GM23338 (cell line): ENCODE results near the gene SMPDL3A. TPM values are rescaled to one million over a fixed set of nuclear protein-coding genes. Genes with fewer than 3 reads are reported as not detected.
A peak's percentile ranks its signal among the peaks of the same experiment; 100 is the strongest.

ENCODE experiments used
- ATAC-seq: fragments of 200-7000 bp; cut with Tn5 transposase; 3 replicates; pipeline ENCODE4 v1.9.1; 2020
- DNase-seq: peaks from one replicate; pipeline ENCODE4 v3.0.0-alpha.2; 2015; ENCODE audit warnings: low spot score
- H2AFZ ChIP-seq: fragments of 200-600 bp; sonication (generic); 2 replicates; pipeline ENCODE4 v1.8.0; 2016; ENCODE audit warnings: antibody characterized with exemption, mild to moderate bottlenecking, moderate library complexity
- H3F3A ChIP-seq: fragments of 200-600 bp; sonication (generic); replicated peaks from 2 replicates; pipeline ENCODE4 v1.8.0; 2017; ENCODE audit warnings: antibody characterized with exemption, mixed run types, low read depth
- H3K27ac ChIP-seq: fragments of 200-600 bp; sonication (generic); 2 replicates; pipeline ENCODE4 v1.6.1; 2016; ENCODE audit warnings: low read depth
- H3K27me3 ChIP-seq: fragments of 200-600 bp; sonication (generic); 2 replicates; pipeline ENCODE4 v1.8.0; 2016; ENCODE audit warnings: mild to moderate bottlenecking, mixed run types, moderate library complexity; ENCODE audit not compliant: insufficient read depth
- H3K36me3 ChIP-seq: fragments of 200-600 bp; sonication (generic); 2 replicates; pipeline ENCODE4 v1.8.0; 2016; ENCODE audit warnings: mild to moderate bottlenecking; ENCODE audit not compliant: insufficient read depth
- H3K4me1 ChIP-seq: fragments of 200-600 bp; sonication (generic); 2 replicates; pipeline ENCODE4 v1.8.0; 2016; ENCODE audit warnings: mild to moderate bottlenecking, moderate library complexity; ENCODE audit not compliant: insufficient read depth
- H3K4me2 ChIP-seq: fragments of 200-600 bp; sonication (generic); 2 replicates; pipeline ENCODE4 v1.7.1; 2017; ENCODE audit warnings: mixed run types
- H3K4me3 ChIP-seq: fragments of 200-600 bp; sonication (generic); 2 replicates; pipeline ENCODE4 v1.6.1; 2016; ENCODE audit warnings: mixed run types
- H3K79me2 ChIP-seq: fragments of 200-600 bp; sonication (generic); replicated peaks from 2 replicates; pipeline ENCODE4 v1.8.0; 2017; ENCODE audit warnings: mild to moderate bottlenecking; ENCODE audit not compliant: insufficient read depth
- H3K9me2 ChIP-seq: fragments of 200-600 bp; sonication (generic); 2 replicates; pipeline ENCODE4 v1.8.0; 2017; ENCODE audit not compliant: insufficient read depth
- H4K20me1 ChIP-seq: fragments of 200-600 bp; sonication (generic); replicated peaks from 2 replicates; pipeline ENCODE4 v1.8.0; 2017; ENCODE audit warnings: mild to moderate bottlenecking; ENCODE audit not compliant: insufficient read depth
- H3K27ac Mint-ChIP-seq: 2 replicates; pipeline ENCODE4 v1.8.0; 2020; ENCODE audit warnings: inconsistent platforms, mild to moderate bottlenecking, moderate library complexity, mixed read lengths
- H3K27me3 Mint-ChIP-seq: 3 replicates; pipeline ENCODE4 v1.8.0; 2022; ENCODE audit warnings: low read depth, mild to moderate bottlenecking, moderate library complexity, mixed read lengths, inconsistent platforms; ENCODE audit not compliant: insufficient read depth, poor library complexity
- H3K36me3 Mint-ChIP-seq: 3 replicates; pipeline ENCODE4 v1.8.0; 2021; ENCODE audit warnings: low read depth, mild to moderate bottlenecking, inconsistent platforms, moderate library complexity, mixed read lengths
- H3K4me1 Mint-ChIP-seq: 3 replicates; pipeline ENCODE4 v1.8.0; 2020; ENCODE audit warnings: mild to moderate bottlenecking, inconsistent platforms, mixed read lengths
- H3K4me3 Mint-ChIP-seq: 3 replicates; pipeline ENCODE4 v1.8.0; 2021; ENCODE audit warnings: moderate library complexity, mild to moderate bottlenecking, inconsistent platforms, mixed read lengths
- H3K9me3 Mint-ChIP-seq: 3 replicates; pipeline ENCODE4 v1.8.0; 2020; ENCODE audit warnings: moderate library complexity, mild to moderate bottlenecking, inconsistent platforms, mixed read lengths
- CREB1 ChIP-seq: fragments of 250-450 bp; sonication (Bioruptor Pico); IDR thresholded peaks from 2 replicates; pipeline ENCODE4 v1.5.0; 2020; ENCODE audit warnings: low read depth, mild to moderate bottlenecking, moderate library complexity
- CTCF ChIP-seq, 2 experiments: fragments of 200-600 bp in 1 of 2; sonication (generic) in 1 of 2; conservative IDR thresholded peaks; 2 replicates each; pipeline versions ENCODE4 v1.5.1 to v1.6.1; 2016 to 2017; ENCODE audit warnings: antibody characterized with exemption in 2 of 2, low read depth in 2 of 2, mild to moderate bottlenecking in 2 of 2, moderate library complexity in 1 of 2
- EZH2 ChIP-seq: fragments of 200-600 bp; sonication (generic); IDR thresholded peaks from one replicate; pipeline ENCODE4 v1.8.0; 2017; ENCODE audit warnings: antibody characterized with exemption, mild to moderate bottlenecking, low read depth; ENCODE audit not compliant: unreplicated experiment
- JUNB ChIP-seq: IDR thresholded peaks from one replicate; pipeline ENCODE4 v1.6.1; 2016; ENCODE audit warnings: antibody characterized with exemption; ENCODE audit not compliant: unreplicated experiment
- NANOG ChIP-seq: IDR thresholded peaks from 2 replicates; pipeline ENCODE4 v1.6.1; 2016; ENCODE audit warnings: antibody characterized with exemption, borderline replicate concordance
- ZNF114 ChIP-seq: fragments of 250-450 bp; sonication (Bioruptor Pico); IDR thresholded peaks from 2 replicates; pipeline ENCODE4 v1.5.0; 2020; ENCODE audit warnings: mild to moderate bottlenecking, moderate library complexity
- polyA plus RNA-seq: library from polyadenylated mRNA; unstranded; fragments of >200 nt; fragmentation: Nextera tagmentation; extraction: Ambion mirVana; gene quantifications from 2 replicates; pipeline ENCODE4 v1.2.1, GENCODE V29; 2016
- total RNA-seq: library from RNA; depleted of rRNA; stranded (reverse); fragments of >200 nt; shearing (Covaris generic); gene quantifications from 2 replicates; pipeline ENCODE4 v1.2.3, GENCODE V29; 2014
- TF ChIP-seq, protein P1 (sequence below): fragments of 250-450 bp; sonication (Bioruptor Pico); IDR thresholded peaks from 2 replicates; pipeline ENCODE4 v1.5.0; 2020; ENCODE audit warnings: mild to moderate bottlenecking, moderate library complexity
- TF ChIP-seq, protein P2 (sequence below): IDR thresholded peaks from one replicate; pipeline ENCODE4 v1.6.1; 2018; ENCODE audit warnings: antibody characterized with exemption; ENCODE audit not compliant: unreplicated experiment

The SMPDL3A gene
- total and polyA plus RNA-seq, 2 experiments from 2014 or later: 3.5 to 6.3 TPM

DNA sequence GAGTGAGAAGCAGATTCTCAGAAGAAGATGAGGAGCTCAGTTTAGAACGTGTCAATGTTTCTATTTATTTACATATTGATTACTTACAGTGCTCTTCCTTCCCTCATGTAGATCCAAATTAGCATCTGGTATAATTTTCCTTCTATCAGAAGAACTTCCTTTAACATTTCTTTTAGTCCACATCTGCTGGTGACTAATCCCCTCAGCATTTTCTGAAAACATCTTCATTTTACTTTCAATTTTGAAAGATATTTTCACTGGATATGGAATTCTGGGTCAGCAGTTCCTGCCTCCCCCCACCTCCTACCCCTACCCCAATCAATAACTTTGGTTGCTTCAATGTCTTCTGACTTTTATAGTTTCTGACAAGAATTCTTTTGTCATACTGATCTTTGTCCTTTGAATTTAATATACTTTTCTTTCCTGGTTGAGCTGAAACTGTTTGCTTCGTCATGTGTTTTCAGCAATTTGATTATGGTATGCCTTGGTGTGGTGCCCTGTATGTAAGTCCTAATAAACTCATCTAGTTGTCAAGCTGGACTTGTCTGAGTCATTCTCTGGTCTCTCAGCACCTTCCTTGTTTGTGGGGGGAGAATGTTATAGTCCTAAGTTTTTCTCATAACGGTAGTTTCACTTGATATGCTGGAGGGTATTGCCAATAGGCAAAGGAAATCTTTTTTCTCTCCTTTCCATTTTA is 57.0 kb downstream of the SMPDL3A start:
- H3K4me3 Mint-ChIP-seq: no peak overlapping the region
- Histone ChIP-seq H3K4me3 (no peak overlapping the region), H3K27ac (peak overlapping the region; percentile 95), H2AFZ (peak overlapping the region; percentile 94; the same call in 1 of the 2 replicates), H3K79me2 (no peaks in the 10 kb centered on the region), H3K4me1 (peaks cover 15% of the 10 kb centered on the region; the same call in 1 of the 2 replicates), H3K9me2 (peaks cover 3% of the 10 kb centered on the region; the same call in 1 of the 2 replicates), H3K27me3 (no peaks in the 10 kb centered on the region), H3F3A (no peaks in the 10 kb centered on the region), H4K20me1 (no peaks in the 10 kb centered on the region), H3K4me2 (no peak overlapping the region), H3K36me3 (no peaks in the 10 kb centered on the region)
- H3K27me3 Mint-ChIP-seq: peaks cover 6% of the 10 kb centered on the region
- peaks cover 18% of the 10 kb centered on the region for H3K4me1 Mint-ChIP-seq
- peaks cover 13% of the 10 kb centered on the region for H3K36me3 Mint-ChIP-seq
- ATAC-seq: no peak
- no peak overlapping the region for H3K27ac Mint-ChIP-seq
- H3K9me3 Mint-ChIP-seq: peaks cover 15% of the 10 kb centered on the region
- TF ChIP-seq, protein P1, sequence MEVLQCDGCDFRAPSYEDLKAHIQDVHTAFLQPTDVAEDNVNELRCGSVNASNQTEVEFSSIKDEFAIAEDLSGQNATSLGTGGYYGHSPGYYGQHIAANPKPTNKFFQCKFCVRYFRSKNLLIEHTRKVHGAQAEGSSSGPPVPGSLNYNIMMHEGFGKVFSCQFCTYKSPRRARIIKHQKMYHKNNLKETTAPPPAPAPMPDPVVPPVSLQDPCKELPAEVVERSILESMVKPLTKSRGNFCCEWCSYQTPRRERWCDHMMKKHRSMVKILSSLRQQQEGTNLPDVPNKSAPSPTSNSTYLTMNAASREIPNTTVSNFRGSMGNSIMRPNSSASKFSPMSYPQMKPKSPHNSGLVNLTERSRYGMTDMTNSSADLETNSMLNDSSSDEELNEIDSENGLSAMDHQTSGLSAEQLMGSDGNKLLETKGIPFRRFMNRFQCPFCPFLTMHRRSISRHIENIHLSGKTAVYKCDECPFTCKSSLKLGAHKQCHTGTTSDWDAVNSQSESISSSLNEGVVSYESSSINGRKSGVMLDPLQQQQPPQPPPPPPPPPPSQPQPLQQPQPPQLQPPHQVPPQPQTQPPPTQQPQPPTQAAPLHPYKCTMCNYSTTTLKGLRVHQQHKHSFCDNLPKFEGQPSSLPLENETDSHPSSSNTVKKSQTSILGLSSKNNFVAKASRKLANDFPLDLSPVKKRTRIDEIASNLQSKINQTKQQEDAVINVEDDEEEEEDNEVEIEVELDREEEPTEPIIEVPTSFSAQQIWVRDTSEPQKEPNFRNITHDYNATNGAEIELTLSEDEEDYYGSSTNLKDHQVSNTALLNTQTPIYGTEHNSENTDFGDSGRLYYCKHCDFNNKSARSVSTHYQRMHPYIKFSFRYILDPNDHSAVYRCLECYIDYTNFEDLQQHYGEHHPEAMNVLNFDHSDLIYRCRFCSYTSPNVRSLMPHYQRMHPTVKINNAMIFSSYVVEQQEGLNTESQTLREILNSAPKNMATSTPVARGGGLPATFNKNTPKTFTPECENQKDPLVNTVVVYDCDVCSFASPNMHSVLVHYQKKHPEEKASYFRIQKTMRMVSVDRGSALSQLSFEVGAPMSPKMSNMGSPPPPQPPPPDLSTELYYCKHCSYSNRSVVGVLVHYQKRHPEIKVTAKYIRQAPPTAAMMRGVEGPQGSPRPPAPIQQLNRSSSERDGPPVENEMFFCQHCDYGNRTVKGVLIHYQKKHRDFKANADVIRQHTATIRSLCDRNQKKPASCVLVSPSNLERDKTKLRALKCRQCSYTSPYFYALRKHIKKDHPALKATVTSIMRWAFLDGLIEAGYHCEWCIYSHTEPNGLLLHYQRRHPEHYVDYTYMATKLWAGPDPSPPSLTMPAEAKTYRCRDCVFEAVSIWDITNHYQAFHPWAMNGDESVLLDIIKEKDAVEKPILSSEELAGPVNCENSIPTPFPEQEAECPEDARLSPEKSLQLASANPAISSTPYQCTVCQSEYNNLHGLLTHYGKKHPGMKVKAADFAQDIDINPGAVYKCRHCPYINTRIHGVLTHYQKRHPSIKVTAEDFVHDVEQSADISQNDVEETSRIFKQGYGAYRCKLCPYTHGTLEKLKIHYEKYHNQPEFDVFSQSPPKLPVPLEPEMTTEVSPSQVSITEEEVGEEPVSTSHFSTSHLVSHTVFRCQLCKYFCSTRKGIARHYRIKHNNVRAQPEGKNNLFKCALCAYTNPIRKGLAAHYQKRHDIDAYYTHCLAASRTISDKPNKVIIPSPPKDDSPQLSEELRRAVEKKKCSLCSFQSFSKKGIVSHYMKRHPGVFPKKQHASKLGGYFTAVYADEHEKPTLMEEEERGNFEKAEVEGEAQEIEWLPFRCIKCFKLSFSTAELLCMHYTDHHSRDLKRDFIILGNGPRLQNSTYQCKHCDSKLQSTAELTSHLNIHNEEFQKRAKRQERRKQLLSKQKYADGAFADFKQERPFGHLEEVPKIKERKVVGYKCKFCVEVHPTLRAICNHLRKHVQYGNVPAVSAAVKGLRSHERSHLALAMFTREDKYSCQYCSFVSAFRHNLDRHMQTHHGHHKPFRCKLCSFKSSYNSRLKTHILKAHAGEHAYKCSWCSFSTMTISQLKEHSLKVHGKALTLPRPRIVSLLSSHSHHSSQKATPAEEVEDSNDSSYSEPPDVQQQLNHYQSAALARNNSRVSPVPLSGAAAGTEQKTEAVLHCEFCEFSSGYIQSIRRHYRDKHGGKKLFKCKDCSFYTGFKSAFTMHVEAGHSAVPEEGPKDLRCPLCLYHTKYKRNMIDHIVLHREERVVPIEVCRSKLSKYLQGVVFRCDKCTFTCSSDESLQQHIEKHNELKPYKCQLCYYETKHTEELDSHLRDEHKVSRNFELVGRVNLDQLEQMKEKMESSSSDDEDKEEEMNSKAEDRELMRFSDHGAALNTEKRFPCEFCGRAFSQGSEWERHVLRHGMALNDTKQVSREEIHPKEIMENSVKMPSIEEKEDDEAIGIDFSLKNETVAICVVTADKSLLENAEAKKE: no peak
- TF ChIP-seq CREB1 (CRISPR knock-in tag): no peak
- DNase-seq: no peak

GRCh38 chr6:122853259-122853995 is 64.4 kb downstream of the SMPDL3A start:
- Histone ChIP-seq H3F3A (no peaks in the 10 kb centered on the region), H2AFZ (no peak overlapping the region), H3K79me2 (no peaks in the 10 kb centered on the region), H4K20me1 (no peaks in the 10 kb centered on the region), H3K27me3 (no peaks in the 10 kb centered on the region), H3K9me2 (no peaks in the 10 kb centered on the region), H3K4me3 (no peak overlapping the region), H3K4me2 (no peak overlapping the region), H3K36me3 (no peaks in the 10 kb centered on the region), H3K27ac (no peak overlapping the region), H3K4me1 (no peaks in the 10 kb centered on the region)
- H3K36me3 Mint-ChIP-seq: peaks cover 11% of the 10 kb centered on the region
- peaks cover 6% of the 10 kb centered on the region for H3K27me3 Mint-ChIP-seq
- H3K9me3 Mint-ChIP-seq: peaks cover 13% of the 10 kb centered on the region
- no peak overlapping the region for H3K4me3 Mint-ChIP-seq
- peaks cover 3% of the 10 kb centered on the region; the same call in 1 of the 3 replicates for H3K4me1 Mint-ChIP-seq
- ATAC-seq (no peak), DNase-seq (no peak)
- no peak overlapping the region for H3K27ac Mint-ChIP-seq
- TF ChIP-seq, protein P2, sequence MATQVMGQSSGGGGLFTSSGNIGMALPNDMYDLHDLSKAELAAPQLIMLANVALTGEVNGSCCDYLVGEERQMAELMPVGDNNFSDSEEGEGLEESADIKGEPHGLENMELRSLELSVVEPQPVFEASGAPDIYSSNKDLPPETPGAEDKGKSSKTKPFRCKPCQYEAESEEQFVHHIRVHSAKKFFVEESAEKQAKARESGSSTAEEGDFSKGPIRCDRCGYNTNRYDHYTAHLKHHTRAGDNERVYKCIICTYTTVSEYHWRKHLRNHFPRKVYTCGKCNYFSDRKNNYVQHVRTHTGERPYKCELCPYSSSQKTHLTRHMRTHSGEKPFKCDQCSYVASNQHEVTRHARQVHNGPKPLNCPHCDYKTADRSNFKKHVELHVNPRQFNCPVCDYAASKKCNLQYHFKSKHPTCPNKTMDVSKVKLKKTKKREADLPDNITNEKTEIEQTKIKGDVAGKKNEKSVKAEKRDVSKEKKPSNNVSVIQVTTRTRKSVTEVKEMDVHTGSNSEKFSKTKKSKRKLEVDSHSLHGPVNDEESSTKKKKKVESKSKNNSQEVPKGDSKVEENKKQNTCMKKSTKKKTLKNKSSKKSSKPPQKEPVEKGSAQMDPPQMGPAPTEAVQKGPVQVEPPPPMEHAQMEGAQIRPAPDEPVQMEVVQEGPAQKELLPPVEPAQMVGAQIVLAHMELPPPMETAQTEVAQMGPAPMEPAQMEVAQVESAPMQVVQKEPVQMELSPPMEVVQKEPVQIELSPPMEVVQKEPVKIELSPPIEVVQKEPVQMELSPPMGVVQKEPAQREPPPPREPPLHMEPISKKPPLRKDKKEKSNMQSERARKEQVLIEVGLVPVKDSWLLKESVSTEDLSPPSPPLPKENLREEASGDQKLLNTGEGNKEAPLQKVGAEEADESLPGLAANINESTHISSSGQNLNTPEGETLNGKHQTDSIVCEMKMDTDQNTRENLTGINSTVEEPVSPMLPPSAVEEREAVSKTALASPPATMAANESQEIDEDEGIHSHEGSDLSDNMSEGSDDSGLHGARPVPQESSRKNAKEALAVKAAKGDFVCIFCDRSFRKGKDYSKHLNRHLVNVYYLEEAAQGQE: no peak
- TF ChIP-seq CTCF (conservative IDR thresholded peaks at IDR 0.05; ENCODE audit: low read depth in 2 of 2) (no peak), NANOG (no peak), EZH2 (no peak), JUNB (no peak), ZNF114 (CRISPR knock-in tag) (no peak)
